T-cell (primary cell): Measurements from ENCODE around the gene TGFB1. TPM values are rescaled to one million over a fixed set of nuclear protein-coding genes. Genes with fewer than 3 reads are reported as not detected.

Experiments used
- ATAC-seq, 4 experiments: fragments of 200-7000 bp in 3 of 4; fragments of 150-1000 bp in 1 of 4; cut with Tn5 transposase; replicated peaks in 1 of 4; 1 replicate in 3 of 4; 2 replicates in 1 of 4; pipeline ENCODE4 v1.10.0; 2021; ENCODE audit warnings: moderate library complexity in 3 of 4, mild to moderate bottlenecking in 2 of 4, moderate number of reproducible peaks in 1 of 4
- CTCF ChIA-PET, 2 donors: fragments of 300-600 bp; sonication (Branson Sonifier 250); formaldehyde crosslinking; loops; one replicate each; lab custom pipeline; 2022; ENCODE audit warnings: antibody characterized with exemption in 2 of 2; lab: Charles Lee
- POLR2A ChIA-PET, 2 donors: fragments of 300-600 bp; sonication (Branson Sonifier 250); formaldehyde crosslinking; loops; one replicate each; lab custom pipeline; 2022; ENCODE audit warnings: antibody characterized with exemption in 2 of 2; lab: Charles Lee
- DNase-seq, 35 experiments: peaks; one replicate each; pipeline versions ENCODE4 v3.0.0 to v3.0.0-alpha.2; 2013 to 2023
- H3K27ac ChIP-seq: one replicate; pipeline ENCODE4 v1.5.1; 2013; ENCODE audit warnings: low read length
- H3K27me3 ChIP-seq, 2 experiments: replicated peaks in 1 of 2; 1 replicate in 1 of 2; 2 replicates in 1 of 2; pipeline versions ENCODE4 v1.6.1 to v1.7.0; 2013; ENCODE audit warnings: low read length in 1 of 2, mixed read lengths in 1 of 2; ENCODE audit not compliant: control insufficient read depth in 2 of 2, insufficient read depth in 2 of 2; ENCODE audit errors: extremely low read depth in 1 of 2
- H3K36me3 ChIP-seq, 2 donors: 1 replicate in 1 of 2; 2 replicates in 1 of 2; pipeline versions ENCODE4 v1.6.1 to v1.7.0; 2013; ENCODE audit warnings: low read length in 1 of 2; ENCODE audit not compliant: control insufficient read depth in 2 of 2, insufficient read depth in 1 of 2; ENCODE audit errors: extremely low read depth in 1 of 2
- H3K4me1 ChIP-seq, 2 experiments: 1 replicate in 1 of 2; 2 replicates in 1 of 2; pipeline versions ENCODE4 v1.6.1 to v1.7.0; 2013; ENCODE audit warnings: low read length in 2 of 2, mixed read lengths in 1 of 2; ENCODE audit not compliant: insufficient read depth in 2 of 2, control insufficient read depth in 1 of 2; ENCODE audit errors: extremely low read depth in 1 of 2
- H3K4me3 ChIP-seq, 2 donors: 1 replicate in 1 of 2; 2 replicates in 1 of 2; pipeline versions ENCODE4 v1.5.1 to v1.7.0; 2013; ENCODE audit warnings: mild to moderate bottlenecking in 2 of 2, low read length in 1 of 2, moderate library complexity in 1 of 2; ENCODE audit not compliant: control insufficient read depth in 1 of 2; ENCODE audit errors: extremely low read depth in 1 of 2
- H3K9me3 ChIP-seq: 2 replicates; pipeline ENCODE4 v1.7.0; 2013
- H3K27ac Mint-ChIP-seq, 2 donors: one replicate each; pipeline ENCODE4 v1.8.0; 2020 to 2021; ENCODE audit warnings: mild to moderate bottlenecking in 2 of 2, mixed read lengths in 2 of 2
- H3K27me3 Mint-ChIP-seq, 2 donors: one replicate each; pipeline ENCODE4 v1.8.0; 2021 to 2022; ENCODE audit warnings: mixed read lengths in 2 of 2
- H3K36me3 Mint-ChIP-seq: one replicate; pipeline ENCODE4 v1.8.0; 2021; ENCODE audit warnings: mixed read lengths
- H3K4me1 Mint-ChIP-seq, 3 donors: one replicate each; pipeline ENCODE4 v1.8.0; 2020 to 2022; ENCODE audit warnings: mixed read lengths in 3 of 3, mild to moderate bottlenecking in 1 of 3
- H3K4me3 Mint-ChIP-seq, 3 donors: one replicate each; pipeline ENCODE4 v1.8.0; 2020 to 2022; ENCODE audit warnings: mild to moderate bottlenecking in 3 of 3, mixed read lengths in 3 of 3, moderate library complexity in 3 of 3
- H3K9me3 Mint-ChIP-seq, 3 donors: one replicate each; pipeline ENCODE4 v1.8.0; 2020 to 2022; ENCODE audit warnings: mixed read lengths in 3 of 3
- WGBS: methylation state at CpG from one replicate; pipeline ENCODE4 v1.1.5; 2013; ENCODE audit warnings: missing lambda C conversion rate; ENCODE audit not compliant: insufficient coverage; 5-methylcytosine and 5-hydroxymethylcytosine counted together
- total RNA-seq, 35 experiments: library from RNA in 6 of 35; stranded (reverse) in 6 of 35; fragments of 120-200 nt in 1 of 35; gene quantifications; one replicate each; pipeline versions ENCODE4 v1.2.1 to v1.2.4 and lab custom pipeline; 2013 to 2026

Gene TGFB1
- total RNA-seq, 5 donors from 2014 or later (not counting 1 experiment from before 2014, with no cell fraction given), result 170 to 412 (median 206) TPM

- no peak overlapping the region for H3K4me3 ChIP-seq
- H3K9me3 ChIP-seq, result no peaks in the 10 kb centered on the region
- Mint-ChIP-seq H3K27me3 (no peaks in the 10 kb centered on the region), H3K4me3 (no peak overlapping the region), H3K36me3 (peaks cover 38% of the 10 kb centered on the region), H3K27ac (peak overlapping the region in 1 of 2 donors; percentile 16), H3K9me3 (no peaks in the 10 kb centered on the region), H3K4me1 (peaks cover 26 to 54% (median 41%) of the 10 kb centered on the region in 3 donors)
- POLR2A ChIA-PET, result no interaction called here
- 69% methylated on average over 2 of the region's 4 CpGs for WGBS
- H3K36me3 ChIP-seq, result peaks cover 26 to 79% of the 10 kb centered on the region in 2 donors
- ATAC-seq (no peak), DNase-seq (no peak)
- H3K4me1 ChIP-seq, result peaks cover 0 to 30% of the 10 kb centered on the region in 2 experiments
- no peak overlapping the region for H3K27ac ChIP-seq
- H3K27me3 ChIP-seq, result no peaks in the 10 kb centered on the region
- CTCF ChIA-PET, result interaction anchor here in 1 of 2 donors (0.5 kb wide), 1 partner anchor 22 kb away, joined by 6 read pairs; no protein-coding TSS in a partner anchor
Measured at GRCh38 chr19:41320568-41320967, 33.2 kb downstream of the TGFB1 start.

GRCh38 chr19:41320185-41320518 lies 33.6 kb downstream of the TGFB1 start:
- H3K27ac ChIP-seq, result no peak overlapping the region
- peaks cover 38% of the 10 kb centered on the region for H3K36me3 Mint-ChIP-seq
- CTCF ChIA-PET, result no interaction called here
- H3K4me1 ChIP-seq, result peaks cover 0 to 25% of the 10 kb centered on the region in 2 experiments
- ATAC-seq, result no peak
- no peaks in the 10 kb centered on the region for H3K27me3 ChIP-seq
- peak overlapping the region in 1 of 2 donors; percentile 22 for H3K27ac Mint-ChIP-seq
- H3K4me1 Mint-ChIP-seq, result peaks cover 26 to 50% (median 37%) of the 10 kb centered on the region in 3 donors
- DNase-seq, result no peak
- H3K9me3 Mint-ChIP-seq, result no peaks in the 10 kb centered on the region
- H3K27me3 Mint-ChIP-seq, result no peaks in the 10 kb centered on the region
- H3K9me3 ChIP-seq, result no peaks in the 10 kb centered on the region
- 100% methylated on average over 7 of the region's 11 CpGs for WGBS
- H3K4me3 ChIP-seq, result no peak overlapping the region
- H3K36me3 ChIP-seq, result peaks cover 26 to 81% of the 10 kb centered on the region in 2 donors
- no peak overlapping the region for H3K4me3 Mint-ChIP-seq
- POLR2A ChIA-PET, result no interaction called here

GRCh38 chr19:41319500-41320184 lies 34.1 kb downstream of the TGFB1 start:
- ChIA-PET POLR2A (no interaction called here), CTCF (no interaction called here)
- peaks cover 24 to 45% (median 33%) of the 10 kb centered on the region in 3 donors for H3K4me1 Mint-ChIP-seq
- no peaks in the 10 kb centered on the region for H3K27me3 Mint-ChIP-seq
- Histone ChIP-seq H3K36me3 (peaks cover 26 to 78% of the 10 kb centered on the region in 2 donors), H3K4me1 (peaks cover 0 to 21% of the 10 kb centered on the region in 2 experiments), H3K9me3 (no peaks in the 10 kb centered on the region), H3K27me3 (no peaks in the 10 kb centered on the region), H3K27ac (no peak overlapping the region), H3K4me3 (no peak overlapping the region)
- ATAC-seq (peak in 2 of 4 experiments; percentile 3 to 10), DNase-seq (no peak)
- H3K36me3 Mint-ChIP-seq, result peaks cover 38% of the 10 kb centered on the region
- no peaks in the 10 kb centered on the region for H3K9me3 Mint-ChIP-seq
- H3K4me3 Mint-ChIP-seq, result no peak overlapping the region
- H3K27ac Mint-ChIP-seq, result peak overlapping the region; percentile 22 to 39
- WGBS, result 91% methylated on average over 11 of the region's 20 CpGs

- H3K4me1 ChIP-seq, result peaks cover 0 to 15% of the 10 kb centered on the region in 2 experiments
- no peaks in the 10 kb centered on the region for H3K9me3 Mint-ChIP-seq
- ATAC-seq (peak in 2 of 4 experiments; percentile 4), DNase-seq (no peak)
- ChIA-PET CTCF (no interaction called here), POLR2A (no interaction called here)
- no peak overlapping the region for H3K27ac ChIP-seq
- no peaks in the 10 kb centered on the region for H3K27me3 Mint-ChIP-seq
- H3K9me3 ChIP-seq, result no peaks in the 10 kb centered on the region
- H3K27me3 ChIP-seq, result no peaks in the 10 kb centered on the region
- peaks cover 26 to 76% of the 10 kb centered on the region in 2 donors for H3K36me3 ChIP-seq
- H3K4me1 Mint-ChIP-seq, result peaks cover 17 to 47% (median 31%) of the 10 kb centered on the region in 3 donors
- H3K36me3 Mint-ChIP-seq, result peaks cover 38% of the 10 kb centered on the region
- WGBS, result 90% methylated on average over 18 of the region's 19 CpGs
- peak overlapping the region; percentile 31 to 76 for H3K27ac Mint-ChIP-seq
- H3K4me3 ChIP-seq, result no peak overlapping the region
- H3K4me3 Mint-ChIP-seq, result no peak overlapping the region
Measured at GRCh38 chr19:41318696-41319499, 34.8 kb downstream of the TGFB1 start.

- H3K36me3 ChIP-seq, result peaks cover 25 to 78% of the 10 kb centered on the region in 2 donors
- POLR2A ChIA-PET, result no interaction called here
Measured at GRCh38 chr19:41316306-41316920, 37.3 kb downstream of the TGFB1 start.

GRCh38 chr19:41311613-41312012 lies 42.1 kb downstream of the TGFB1 start:
- Histone ChIP-seq H3K4me3 (no peak overlapping the region), H3K27me3 (no peaks in the 10 kb centered on the region), H3K27ac (no peak overlapping the region), H3K9me3 (no peaks in the 10 kb centered on the region), H3K36me3 (peaks cover 13 to 37% of the 10 kb centered on the region in 2 donors), H3K4me1 (peaks cover 32 to 61% of the 10 kb centered on the region in 2 experiments)
- no peak for ATAC-seq
- Mint-ChIP-seq H3K4me1 (peaks cover 70 to 79% (median 78%) of the 10 kb centered on the region in 3 donors), H3K4me3 (peak overlapping the region; percentile 41 to 90 (median 64)), H3K36me3 (peaks cover 24% of the 10 kb centered on the region), H3K27ac (peak overlapping the region; percentile 31 to 68), H3K27me3 (no peaks in the 10 kb centered on the region), H3K9me3 (no peaks in the 10 kb centered on the region)
- no peak for DNase-seq
- WGBS, result 91% methylated on average over 5 of the region's 8 CpGs
- POLR2A ChIA-PET, result interaction anchor here in 1 of 2 donors (0.6 kb wide), 1 partner anchor 49 kb away, joined by 4 read pairs; no protein-coding TSS in a partner anchor
- CTCF ChIA-PET, result no interaction called here

More at GRCh38 chr19:41316306-41316920, 37.3 kb downstream of the TGFB1 start:
- Mint-ChIP-seq H3K27ac (no peak overlapping the region), H3K36me3 (peaks cover 41% of the 10 kb centered on the region), H3K4me1 (peaks cover 33 to 55% (median 44%) of the 10 kb centered on the region in 3 donors), H3K9me3 (no peaks in the 10 kb centered on the region), H3K27me3 (no peaks in the 10 kb centered on the region), H3K4me3 (no peak overlapping the region)
- ATAC-seq (no peak), DNase-seq (no peak)
- no peak overlapping the region for H3K27ac ChIP-seq
- peaks cover under 1 to 16% of the 10 kb centered on the region in 2 experiments for H3K4me1 ChIP-seq
- H3K27me3 ChIP-seq, result no peaks in the 10 kb centered on the region
- no peak overlapping the region for H3K4me3 ChIP-seq
- CTCF ChIA-PET, result no interaction called here
- no peaks in the 10 kb centered on the region for H3K9me3 ChIP-seq
- 99% methylated on average over 23 of the region's 24 CpGs for WGBS
